Suprapubic skin (tissue), 4 donors: ENCODE measurements around the gene GINM1. TPM values are rescaled to one million over a fixed set of nuclear protein-coding genes. Genes with fewer than 3 reads are reported as not detected.
A peak's percentile ranks its signal among the peaks of the same experiment; 100 is the strongest.

Experiments used
- DNase-seq, 2 donors: peaks; one replicate each; pipeline ENCODE4 v3.0.0-alpha.2; 2019; ENCODE audit warnings: low spot score in 2 of 2
- H3K27ac ChIP-seq: fragments of 200-600 bp; sonication (generic); one replicate; pipeline ENCODE4 v1.5.1; 2019
- H3K27me3 ChIP-seq: fragments of 200-600 bp; sonication (generic); one replicate; pipeline ENCODE4 v1.5.1; 2019
- H3K36me3 ChIP-seq: fragments of 200-600 bp; sonication (generic); one replicate; pipeline ENCODE4 v1.5.1; 2019
- H3K4me1 ChIP-seq: fragments of 200-600 bp; sonication (generic); one replicate; pipeline ENCODE4 v1.5.1; 2019
- H3K4me3 ChIP-seq: fragments of 200-600 bp; sonication (generic); one replicate; pipeline ENCODE4 v1.5.1; 2019; ENCODE audit warnings: mild to moderate bottlenecking
- H3K9me3 ChIP-seq: fragments of 200-600 bp; sonication (generic); one replicate; pipeline ENCODE4 v1.5.1; 2019
- CTCF ChIP-seq, 2 donors: fragments of 200-600 bp in 1 of 2; fragments of 450-650 bp in 1 of 2; sonication (generic) in 1 of 2; IDR thresholded peaks; one replicate each; pipeline ENCODE4 v1.5.1; 2016 to 2019; ENCODE audit warnings: antibody characterized with exemption in 2 of 2, mild to moderate bottlenecking in 1 of 2, moderate library complexity in 1 of 2
- EP300 ChIP-seq: sonication (generic); formaldehyde crosslinking; IDR thresholded peaks from one replicate; pipeline ENCODE4 v1.6.1; 2017; ENCODE audit warnings: antibody characterized with exemption
- POLR2A ChIP-seq, 2 donors: fragments of 450-650 bp; IDR thresholded peaks; one replicate each; pipeline ENCODE4 v1.6.1; 2017; ENCODE audit warnings: antibody characterized with exemption in 2 of 2, mild to moderate bottlenecking in 2 of 2, moderate library complexity in 2 of 2
- POLR2AphosphoS5 ChIP-seq, 3 donors: sonication (generic); formaldehyde crosslinking; IDR thresholded peaks; one replicate each; pipeline ENCODE4 v1.6.1; 2017; ENCODE audit warnings: antibody characterized with exemption in 3 of 3
- WGBS: methylation state at CpG from one replicate; pipeline ENCODE4 v1.1.5; 2018; 5-methylcytosine and 5-hydroxymethylcytosine counted together
- total RNA-seq, 4 donors: library from RNA; depleted of rRNA; stranded (reverse); fragments of >200 nt; gene quantifications; one replicate each; pipeline ENCODE4 v1.1.0, GENCODE V29; 2016

Gene GINM1
- total RNA-seq, 4 donors from 2014 or later: 24.9 to 43.8 (median 34.4) TPM

- Histone ChIP-seq H3K4me1 (no peaks in the 10 kb centered on the region), H3K36me3 (no peaks in the 10 kb centered on the region), H3K9me3 (no peaks in the 10 kb centered on the region), H3K27ac (no peak overlapping the region), H3K4me3 (no peak overlapping the region), H3K27me3 (no peaks in the 10 kb centered on the region)
- DNase-seq: no peak
- TF ChIP-seq CTCF (IDR thresholded peaks at IDR 0.05): no peak
- TF ChIP-seq EP300: no peak
- no peak for TF ChIP-seq POLR2AphosphoS5 (IDR thresholded peaks at IDR 0.05)
- no peak for TF ChIP-seq POLR2A (IDR thresholded peaks at IDR 0.05)
- WGBS: 56% methylated on average over 2 of the region's 2 CpGs
Observed at GRCh38 chr6:149559389-149559788, 6.8 kb upstream of the GINM1 start.

DNA sequence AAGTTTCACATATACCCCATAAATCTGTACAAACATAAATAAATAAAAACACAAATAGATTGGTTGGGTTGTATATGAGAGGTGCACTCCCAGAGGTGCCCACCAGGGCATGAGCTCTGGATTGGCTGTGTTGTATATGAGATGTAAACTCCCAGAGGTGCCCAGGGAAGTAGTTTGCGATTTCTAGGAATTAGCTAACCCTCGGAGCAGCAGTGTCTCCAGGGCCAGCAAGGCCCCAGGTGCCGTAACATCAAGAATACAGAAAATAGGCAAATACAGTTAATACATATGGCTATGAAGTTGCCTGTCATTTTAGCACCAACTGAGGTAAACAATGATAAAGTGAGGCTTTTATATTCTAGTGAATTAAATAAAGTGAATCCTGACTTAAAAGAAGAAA is 5.4 kb upstream of the GINM1 start:
- DNase-seq: no peak
- WGBS: 54% methylated on average over 3 of the region's 3 CpGs
- no peaks in the 10 kb centered on the region for H3K36me3 ChIP-seq
- peak in 1 of 2 donors; percentile 51 for TF ChIP-seq CTCF (IDR thresholded peaks at IDR 0.05)
- TF ChIP-seq POLR2AphosphoS5 (IDR thresholded peaks at IDR 0.05): no peak
- H3K4me3 ChIP-seq: no peak overlapping the region
- H3K9me3 ChIP-seq: no peaks in the 10 kb centered on the region
- H3K27me3 ChIP-seq: no peaks in the 10 kb centered on the region
- H3K27ac ChIP-seq: no peak overlapping the region
- H3K4me1 ChIP-seq: peaks cover 8% of the 10 kb centered on the region

GRCh38 chr6:149563203-149563927 is 2.8 kb upstream of the GINM1 start:
- WGBS: 82% methylated on average over 5 of the region's 5 CpGs
- no peaks in the 10 kb centered on the region for H3K36me3 ChIP-seq
- H3K9me3 ChIP-seq: no peaks in the 10 kb centered on the region
- no peaks in the 10 kb centered on the region for H3K27me3 ChIP-seq
- TF ChIP-seq EP300: no peak
- TF ChIP-seq POLR2AphosphoS5 (IDR thresholded peaks at IDR 0.05): no peak
- TF ChIP-seq CTCF (IDR thresholded peaks at IDR 0.05): no peak
- H3K4me1 ChIP-seq: peaks cover 20% of the 10 kb centered on the region
- no peak overlapping the region for H3K4me3 ChIP-seq
- no peak for DNase-seq
- H3K27ac ChIP-seq: no peak overlapping the region

- H3K27ac ChIP-seq: no peak overlapping the region
- H3K27me3 ChIP-seq: no peaks in the 10 kb centered on the region
- no peak for DNase-seq
- no peak overlapping the region for H3K4me3 ChIP-seq
- 46% methylated on average over 3 of the region's 3 CpGs for whole genome bisulfite sequencing
- H3K9me3 ChIP-seq: no peaks in the 10 kb centered on the region
- peaks cover 20% of the 10 kb centered on the region for H3K4me1 ChIP-seq
- no peak for TF ChIP-seq POLR2A (IDR thresholded peaks at IDR 0.05)
- H3K36me3 ChIP-seq: no peaks in the 10 kb centered on the region
Observed at GRCh38 chr6:149563928-149564325, 2.2 kb upstream of the GINM1 start.

GRCh38 chr6:149566410-149567193 is 427 bp downstream of the GINM1 start:
- Histone ChIP-seq H3K9me3 (no peaks in the 10 kb centered on the region), H3K27me3 (no peaks in the 10 kb centered on the region), H3K4me1 (peaks cover 20% of the 10 kb centered on the region), H3K36me3 (no peaks in the 10 kb centered on the region), H3K4me3 (peak overlapping the region; percentile 86), H3K27ac (peak overlapping the region; percentile 93)
- TF ChIP-seq POLR2A (IDR thresholded peaks at IDR 0.05) (peak in 1 of 2 donors; percentile 20), EP300 (no peak), POLR2AphosphoS5 (IDR thresholded peaks at IDR 0.05) (no peak), CTCF (IDR thresholded peaks at IDR 0.05) (no peak)
- peak; percentile 76 to 84 for DNase-seq
- WGBS: 0% methylated on average over 25 of the region's 81 CpGs
